GM21529 (cell line): ENCODE data around the gene HSPA1A.
"Not testable (repeated sequence)": the region's sequence is repeated elsewhere in the genome, so short reads cannot be mapped to it uniquely, and the experiment has no call there.

Source experiments
- ATAC-seq: cut with Tn5 transposase; IDR thresholded peaks from one replicate; pipeline ENCODE4 v1.9.1; 2021; ENCODE audit not compliant: unreplicated experiment

Gene HSPA1A

GRCh38 chr6:31781244-31782125 is 33.9 kb upstream of the HSPA1A start:
- ATAC-seq, result no peak

GRCh38 chr6:31782126-31782855 is 33.1 kb upstream of the HSPA1A start:
- no peak for ATAC-seq

DNA sequence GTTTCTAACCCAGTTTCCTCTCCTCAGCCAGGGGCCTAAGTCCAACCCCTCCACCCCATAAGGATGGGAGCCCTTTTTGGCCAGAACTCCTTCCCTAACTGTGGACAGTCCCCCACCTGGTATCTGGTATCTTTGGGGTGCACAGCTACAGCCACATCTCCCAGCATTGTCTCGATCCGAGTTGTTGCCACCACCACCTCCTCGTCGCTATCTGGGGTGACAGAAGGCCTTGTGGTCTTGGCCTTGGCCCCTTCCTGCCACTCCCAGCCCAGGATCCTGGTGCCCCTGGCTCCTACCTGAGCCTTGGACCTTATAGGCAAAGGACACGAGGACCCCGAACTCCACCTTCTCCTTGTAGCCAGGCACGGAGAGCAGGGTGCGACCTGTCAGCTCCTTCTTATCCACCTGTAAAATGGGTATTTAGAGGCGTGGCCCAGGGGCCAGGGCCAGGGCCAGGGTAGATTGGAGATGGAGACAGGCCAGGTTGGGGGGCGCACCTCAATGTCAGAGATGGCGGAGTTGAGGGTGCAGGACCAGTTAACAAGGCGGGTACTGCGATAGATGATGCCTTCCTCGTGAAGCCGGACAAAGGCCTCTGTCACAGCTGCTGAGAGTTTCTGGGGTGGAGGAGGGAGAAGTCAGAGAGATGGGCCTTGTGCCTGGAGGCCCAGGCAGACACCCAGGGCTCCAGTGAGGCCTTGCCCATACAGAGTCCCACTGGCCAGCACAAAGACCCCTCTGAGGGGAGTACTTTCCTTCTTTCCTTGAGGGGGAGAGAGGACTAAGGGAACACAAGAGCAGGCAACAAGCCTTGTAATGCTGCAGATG is 31.0 kb upstream of the HSPA1A start:
- ATAC-seq, result no peak

DNA sequence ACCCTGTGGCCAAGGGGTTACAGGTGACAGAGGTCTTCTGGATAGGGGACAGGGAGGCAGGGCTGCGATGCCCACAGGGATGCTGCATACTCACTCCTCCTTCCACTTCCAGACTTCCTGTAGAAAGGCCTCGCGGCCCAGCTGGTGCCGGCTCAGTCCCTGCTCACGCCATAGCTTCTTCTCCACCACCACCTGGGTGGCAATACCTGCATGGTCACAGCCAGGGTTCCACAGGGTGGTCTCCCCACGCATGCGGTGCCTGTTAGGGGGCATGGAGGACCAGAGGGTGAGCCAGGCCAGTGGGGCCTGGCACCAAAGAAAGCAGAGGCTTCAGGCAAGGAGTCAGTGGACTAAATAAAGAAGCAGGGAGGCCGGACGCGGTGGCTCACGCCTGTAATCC is 29.9 kb upstream of the HSPA1A start:
- no peak for ATAC-seq

DNA sequence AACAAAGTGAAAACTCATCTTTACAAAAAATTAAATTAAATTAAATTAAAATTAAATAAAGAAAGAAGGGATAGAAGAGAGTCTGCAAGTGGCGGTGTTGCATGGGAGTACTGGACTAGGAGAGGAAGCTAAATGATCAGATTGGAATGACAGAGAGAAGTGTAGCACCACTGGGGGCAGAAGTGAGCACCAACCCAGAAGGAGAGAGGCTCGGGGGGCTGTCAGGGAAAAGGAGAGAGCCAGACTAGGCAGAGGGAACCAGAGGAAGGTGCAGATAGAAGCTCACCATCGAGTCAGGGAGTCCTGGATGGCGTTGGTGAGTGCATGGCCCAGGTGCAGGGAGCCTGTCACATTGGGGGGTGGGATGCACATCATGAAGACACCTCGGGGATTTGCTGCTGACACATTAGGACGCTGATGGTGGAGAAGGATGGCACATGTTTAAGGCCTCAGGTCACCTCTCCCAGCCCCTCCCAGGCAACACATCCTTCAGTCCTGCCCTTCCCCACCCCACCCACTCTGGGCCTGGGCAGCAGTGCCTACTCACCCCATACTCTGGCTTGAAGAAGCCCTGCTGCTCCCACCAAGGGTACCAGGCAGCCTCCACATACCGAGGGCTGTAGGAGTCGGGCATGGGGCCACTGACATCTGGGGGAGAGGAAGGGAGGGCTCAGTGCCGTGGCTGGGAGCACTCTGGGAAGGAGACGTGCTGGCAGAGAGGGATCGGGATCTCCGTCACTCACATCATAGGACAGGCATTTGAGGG is 23.8 kb upstream of the HSPA1A start:
- no peak for ATAC-seq

DNA sequence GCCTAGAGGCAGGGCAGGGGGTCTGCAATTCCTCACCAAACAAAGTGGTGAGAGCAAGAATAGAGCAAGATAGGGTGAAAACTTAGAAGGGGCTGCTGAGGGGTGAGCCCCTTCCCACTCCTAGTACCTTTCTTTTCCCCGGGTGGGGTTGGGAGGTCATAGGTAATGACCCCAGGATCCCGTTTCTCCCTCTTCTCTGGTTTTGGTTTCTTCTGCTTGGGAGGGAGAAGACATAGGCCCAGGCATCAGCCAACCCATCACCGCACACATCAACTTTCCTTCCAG is 23.3 kb upstream of the HSPA1A start:
- no peak for ATAC-seq

DNA sequence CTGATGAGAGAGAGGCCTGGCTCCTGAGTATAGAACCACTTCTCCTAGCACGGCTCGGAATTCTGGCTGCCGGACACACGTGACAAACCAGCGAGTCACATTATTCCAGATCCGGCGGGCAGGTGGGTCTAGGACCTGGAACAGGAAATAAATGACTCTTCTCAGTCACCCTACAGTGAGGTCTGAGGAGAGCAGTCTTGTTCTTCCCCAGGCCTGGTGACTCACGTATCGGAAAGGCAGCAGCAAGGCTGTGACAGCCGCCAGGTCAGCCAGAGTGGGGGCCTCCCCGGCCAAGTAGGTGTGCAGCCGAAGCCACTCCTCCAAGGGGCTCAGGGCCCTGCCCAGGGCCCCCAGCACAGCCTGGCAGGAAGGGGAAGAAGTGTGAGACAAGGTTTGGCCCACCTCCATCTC is 22.6 kb upstream of the HSPA1A start:
- ATAC-seq, result no peak

GRCh38 chr6:31793927-31794245 is 21.5 kb upstream of the HSPA1A start:
- ATAC-seq, result not testable (repeated sequence)

DNA sequence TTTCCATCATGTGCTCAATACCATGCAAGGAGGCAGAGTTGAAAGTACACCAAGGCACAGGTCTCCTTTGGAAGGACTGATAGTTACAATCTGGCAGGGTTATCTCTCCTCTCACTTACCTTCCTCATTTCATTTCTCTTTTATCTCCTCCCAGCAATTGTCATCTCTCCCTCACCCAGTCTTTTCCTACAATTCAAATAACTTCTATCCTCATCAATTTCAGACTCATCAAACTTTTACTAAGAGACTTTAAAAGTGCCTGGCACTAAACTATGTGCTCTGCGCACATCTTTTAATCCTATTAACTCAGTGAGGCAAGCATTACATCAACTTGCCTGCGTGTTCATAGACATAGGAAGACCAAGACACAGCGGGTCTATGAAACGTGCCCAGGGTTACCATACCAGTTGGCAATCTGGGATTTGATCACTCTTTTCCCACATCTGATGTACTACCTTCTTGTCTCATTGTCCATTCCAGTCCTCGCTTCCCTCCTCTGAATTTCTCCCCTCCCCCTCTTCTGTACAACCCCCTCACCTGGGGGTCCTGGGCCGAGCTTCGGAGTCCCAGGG is 21.0 kb upstream of the HSPA1A start:
- ATAC-seq, result no peak

DNA sequence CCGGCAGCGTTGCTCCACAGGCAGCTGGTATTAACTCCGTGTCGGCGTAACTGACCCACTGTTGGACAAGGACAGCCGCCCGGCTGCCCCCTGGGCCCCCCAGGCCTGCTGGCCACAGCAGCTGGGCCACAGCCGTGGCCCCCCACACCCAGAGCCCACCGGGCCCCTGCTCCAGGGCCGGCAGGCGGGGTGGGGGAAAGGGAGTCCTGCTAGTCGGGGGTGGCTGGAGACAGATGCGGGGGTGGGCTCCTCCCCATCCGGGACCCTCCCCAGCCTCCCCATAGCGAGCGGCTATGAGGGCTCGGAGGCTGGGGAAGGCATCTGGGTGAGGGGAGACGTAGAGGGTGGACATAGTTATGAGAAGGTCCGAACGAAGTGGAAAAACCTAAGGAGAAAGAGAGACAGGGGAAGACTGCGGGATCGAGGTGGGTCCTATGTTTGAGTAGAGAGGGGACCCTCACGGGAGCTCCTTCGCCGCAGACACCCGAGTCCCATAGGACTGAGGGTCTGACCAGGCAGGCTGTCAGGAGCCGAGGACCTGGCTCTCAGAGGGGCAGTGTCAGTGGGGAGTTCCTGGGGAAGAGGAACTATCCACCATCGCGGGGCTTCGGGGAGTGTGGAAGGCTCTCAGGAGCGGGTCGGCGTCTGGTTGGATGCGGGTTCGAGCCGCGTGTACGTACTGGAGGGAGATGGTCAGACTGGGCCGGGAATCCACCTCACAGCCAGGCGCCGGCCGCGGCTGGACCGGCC is 20.3 kb upstream of the HSPA1A start:
- peak; percentile 8 for ATAC-seq

DNA sequence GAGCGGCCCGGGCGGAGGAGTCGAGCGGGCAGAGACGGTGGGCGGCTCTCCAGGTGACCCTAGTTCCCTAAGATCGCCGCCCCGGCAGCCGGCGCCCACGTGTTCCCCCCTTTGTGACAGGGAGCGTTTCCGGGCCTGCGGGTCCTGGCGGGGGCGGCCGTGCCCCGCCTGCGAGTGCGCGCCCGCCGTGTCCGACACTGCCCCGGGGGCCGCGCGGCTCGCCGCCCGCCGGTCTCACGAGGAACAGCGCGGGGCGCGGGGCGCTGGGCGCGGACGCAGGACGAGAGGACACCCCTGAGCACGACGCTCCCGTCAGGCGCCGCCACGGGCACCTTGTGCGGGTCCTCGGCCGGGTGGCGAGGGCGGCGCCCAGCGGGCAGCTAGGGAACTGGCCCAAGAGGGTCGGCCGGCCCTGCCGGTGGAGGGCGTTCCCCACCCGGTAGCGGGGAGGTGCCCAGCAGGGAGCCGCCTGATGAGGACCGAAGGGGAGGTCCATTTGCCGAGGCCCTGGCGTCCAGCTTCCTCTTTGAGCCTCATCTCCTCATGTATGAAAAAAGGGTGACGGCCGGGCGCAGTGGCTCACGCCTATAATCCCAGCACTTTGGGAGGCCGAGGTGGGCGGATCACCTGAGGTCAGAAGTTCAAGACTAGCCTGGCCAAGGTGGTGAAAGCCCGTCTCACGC is 19.6 kb upstream of the HSPA1A start, which contains the start of gene VARS1:
Gene VARS1, minus strand, starts transcription at position 137 of the 683 bp plus-strand sequence. CDS start 535 bp downstream, outside the sequence.
- ATAC-seq, result peak; percentile 78

- no peak for ATAC-seq
Measured at GRCh38 chr6:31796993-31797385, 18.4 kb upstream of the HSPA1A start.

DNA sequence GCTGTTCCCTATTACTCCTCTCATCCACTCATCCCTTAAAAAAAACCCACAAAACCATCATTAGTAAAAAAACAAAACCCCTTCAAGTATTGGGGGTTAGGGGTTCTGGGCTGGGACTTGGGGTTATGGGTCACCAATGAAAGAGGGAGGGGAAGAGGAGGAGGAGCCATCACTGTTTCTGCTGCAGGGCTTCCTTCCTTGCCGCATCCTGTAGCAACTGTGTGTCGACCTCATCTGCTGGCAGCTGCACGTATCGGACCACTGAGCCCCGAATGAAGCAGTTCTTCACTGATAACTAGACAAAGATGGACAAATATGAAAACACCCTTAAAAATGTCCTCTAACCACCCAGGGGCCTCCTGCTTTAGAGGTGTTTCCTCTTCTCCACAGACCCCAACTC is 17.8 kb upstream of the HSPA1A start:
- no peak for ATAC-seq

- no peak for ATAC-seq
Measured at GRCh38 chr6:31799781-31800180, 15.6 kb upstream of the HSPA1A start.

- ATAC-seq, result not testable (repeated sequence)
Measured at GRCh38 chr6:31801031-31801927, 14.1 kb upstream of the HSPA1A start.

DNA sequence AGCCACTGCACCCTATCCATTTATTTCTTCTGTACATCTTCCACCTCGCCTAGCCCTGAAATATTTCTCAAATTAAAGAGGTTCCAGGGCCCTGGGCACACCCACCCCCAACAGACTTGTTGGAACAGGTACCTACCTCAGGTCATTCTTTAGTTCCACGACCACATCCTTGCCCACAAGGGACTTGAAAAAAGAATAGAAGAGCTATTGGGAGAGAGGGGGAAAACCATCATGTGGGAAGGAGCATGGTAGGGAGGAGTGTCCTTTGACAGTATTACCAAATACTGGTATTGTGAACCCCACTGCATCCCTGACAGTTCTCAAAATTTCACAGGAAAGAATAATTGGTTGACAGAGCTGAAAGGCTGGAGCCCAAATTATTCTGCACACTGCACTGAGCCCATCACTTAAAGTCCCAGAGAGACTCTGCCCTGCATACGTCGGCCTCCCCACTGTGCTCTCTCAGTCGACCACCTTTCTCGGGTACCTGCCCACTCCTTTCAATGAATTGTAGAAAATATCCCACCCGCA is 9.3 kb upstream of the HSPA1A start:
- no peak for ATAC-seq

DNA sequence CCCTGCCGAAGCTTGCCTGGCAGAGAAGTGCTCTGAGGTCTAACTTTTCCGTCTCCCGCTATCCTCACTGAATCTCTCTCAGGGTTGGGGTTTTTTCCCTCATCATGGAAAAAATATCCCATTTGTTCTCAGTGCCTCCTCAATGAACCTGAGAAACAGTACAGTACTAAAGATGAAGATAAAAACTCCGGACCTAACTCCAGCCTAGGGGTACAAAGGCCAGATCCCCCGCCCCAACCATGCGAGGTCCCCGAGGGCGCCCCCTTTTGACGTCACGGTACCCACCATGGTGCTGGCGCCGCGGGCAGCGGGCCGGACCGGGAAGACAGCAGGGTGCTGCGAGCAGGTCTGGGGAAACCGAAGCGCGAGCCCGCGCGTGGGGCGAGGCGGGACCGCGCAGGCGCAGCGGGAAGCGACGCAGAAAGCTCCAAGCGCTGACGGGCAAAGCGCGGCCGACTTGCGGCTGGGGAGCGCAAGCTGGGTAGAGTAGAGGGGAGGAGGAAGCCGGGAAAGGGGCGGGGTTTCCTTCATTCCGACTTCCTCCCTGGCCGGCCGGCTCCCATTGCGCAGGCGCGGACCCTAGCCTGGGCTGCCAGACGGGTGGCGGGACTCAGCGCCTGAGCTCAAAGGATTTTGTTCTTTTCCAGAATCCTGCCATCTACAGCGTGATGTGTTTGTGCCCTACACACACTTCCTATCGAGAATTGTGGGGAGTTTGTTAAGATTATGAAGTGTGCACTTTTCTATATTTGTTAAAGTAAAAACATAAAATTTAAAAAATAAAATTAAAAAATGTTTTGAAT is 8.7 kb upstream of the HSPA1A start, which contains the start of gene LSM2:
Gene LSM2, minus strand, starts transcription at position 497 of the 803 bp plus-strand sequence. Its CDS starts 209 bp downstream, at position 288.
- peak; percentile 86 for ATAC-seq
